ENCODE results near the gene SPNS2. TPM values are rescaled to one million over a fixed set of nuclear protein-coding genes. Genes with fewer than 3 reads are reported as not detected.

The SPNS2 gene
- total RNA-seq, 2 experiments from 2014 or later = 0.33 to 0.53 TPM

DNA sequence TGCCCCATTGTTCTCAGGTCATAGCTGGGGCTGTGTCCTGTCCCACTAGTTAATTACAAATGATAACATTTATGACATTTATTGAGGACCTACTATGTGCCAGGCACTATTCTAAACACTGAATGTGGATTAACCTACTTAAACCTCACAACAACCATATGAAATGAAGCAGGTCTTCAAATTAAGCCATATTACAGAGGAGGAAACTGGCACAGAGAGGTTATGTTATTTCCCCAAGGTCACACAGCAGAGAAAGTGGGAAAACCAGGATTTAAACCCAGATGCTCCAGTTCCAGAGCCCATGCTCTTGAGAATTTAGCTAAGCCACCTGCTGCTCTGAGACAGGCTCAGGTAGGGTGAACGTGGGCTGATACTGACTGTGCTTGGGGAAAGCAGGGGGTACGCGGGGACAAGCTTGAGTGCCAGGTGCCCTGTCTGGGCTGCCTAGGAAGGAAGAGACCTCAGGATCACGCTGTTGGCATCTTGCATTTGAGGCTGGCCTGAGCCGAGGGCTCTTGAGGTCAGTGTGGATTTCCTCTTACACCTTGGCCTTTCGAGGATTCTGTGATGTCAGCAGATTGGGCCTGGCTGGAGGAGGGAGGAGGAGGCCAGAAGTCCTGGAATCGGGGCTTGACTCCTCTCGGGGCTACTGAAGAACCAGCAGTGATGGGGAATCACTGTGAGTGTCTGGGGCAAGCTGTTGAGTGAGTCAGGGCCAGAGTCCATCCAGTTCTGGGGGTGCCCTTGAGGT lies 8.9 kb downstream of the SPNS2 start:
- intact Hi-C loops (cut with DNase I, micrococcal nuclease) = no loop called here
- Mint-ChIP-seq H3K27ac (no peak overlapping the region), H3K27me3 (peaks cover 21% of the 10 kb centered on the region), H3K36me3 (ENCODE audit: low read depth) (no peaks in the 10 kb centered on the region), H3K9me3 (no peaks in the 10 kb centered on the region), H3K4me3 (no peak overlapping the region), H3K4me1 (ENCODE audit: low read depth) (peaks cover 33% of the 10 kb centered on the region)
- TF ChIP-seq, protein P1, sequence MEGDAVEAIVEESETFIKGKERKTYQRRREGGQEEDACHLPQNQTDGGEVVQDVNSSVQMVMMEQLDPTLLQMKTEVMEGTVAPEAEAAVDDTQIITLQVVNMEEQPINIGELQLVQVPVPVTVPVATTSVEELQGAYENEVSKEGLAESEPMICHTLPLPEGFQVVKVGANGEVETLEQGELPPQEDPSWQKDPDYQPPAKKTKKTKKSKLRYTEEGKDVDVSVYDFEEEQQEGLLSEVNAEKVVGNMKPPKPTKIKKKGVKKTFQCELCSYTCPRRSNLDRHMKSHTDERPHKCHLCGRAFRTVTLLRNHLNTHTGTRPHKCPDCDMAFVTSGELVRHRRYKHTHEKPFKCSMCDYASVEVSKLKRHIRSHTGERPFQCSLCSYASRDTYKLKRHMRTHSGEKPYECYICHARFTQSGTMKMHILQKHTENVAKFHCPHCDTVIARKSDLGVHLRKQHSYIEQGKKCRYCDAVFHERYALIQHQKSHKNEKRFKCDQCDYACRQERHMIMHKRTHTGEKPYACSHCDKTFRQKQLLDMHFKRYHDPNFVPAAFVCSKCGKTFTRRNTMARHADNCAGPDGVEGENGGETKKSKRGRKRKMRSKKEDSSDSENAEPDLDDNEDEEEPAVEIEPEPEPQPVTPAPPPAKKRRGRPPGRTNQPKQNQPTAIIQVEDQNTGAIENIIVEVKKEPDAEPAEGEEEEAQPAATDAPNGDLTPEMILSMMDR (IDR thresholded peaks at IDR 0.05) = no peak
- no peak overlapping the region for H3K27ac ChIP-seq (ENCODE audit: low read depth in 1 of 2, low read length in 2 of 2)
- no peak overlapping the region for H3K4me3 ChIP-seq (ENCODE audit: low read length)
- H3K27me3 ChIP-seq (ENCODE audit: control insufficient read depth in 1 of 2, insufficient read depth in 2 of 2, low read length in 2 of 2) = peaks cover 12 to 18% of the 10 kb centered on the region in 2 experiments
- ChIA-PET POLR2A (no interaction called here), CTCF (no interaction called here)
- peaks cover 30% of the 10 kb centered on the region for H3K4me1 ChIP-seq (ENCODE audit: insufficient read depth, low read length)
- no peaks in the 10 kb centered on the region for H3K36me3 ChIP-seq (ENCODE audit: insufficient read depth, low read length)
- H3K9me3 ChIP-seq (ENCODE audit: control insufficient read depth in 1 of 2, insufficient read depth in 1 of 2, low read length in 2 of 2) = no peaks in the 10 kb centered on the region
- no peak for DNase-seq
- ATAC-seq (ENCODE audit: poor library complexity) = no peak

DNA sequence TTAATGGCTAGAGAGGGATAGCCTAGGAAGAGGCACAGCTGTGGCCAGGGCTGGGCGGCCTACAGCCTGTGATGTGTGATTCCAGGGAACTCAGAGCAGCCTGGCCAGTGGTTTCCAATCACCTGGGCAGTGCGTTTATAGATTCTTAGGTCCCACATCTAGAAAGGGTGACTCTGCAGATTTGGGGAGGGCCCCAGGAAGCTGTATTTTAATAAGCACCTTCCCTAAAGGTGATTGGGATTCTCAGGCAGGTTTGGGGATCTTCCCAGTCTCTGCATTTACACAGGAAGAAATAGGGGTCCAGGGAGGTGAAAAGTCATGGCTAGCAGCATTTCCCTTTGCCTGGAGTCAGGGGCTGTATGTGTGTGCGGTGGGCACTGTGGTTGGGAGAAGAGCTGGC lies 9.5 kb downstream of the SPNS2 start:
- ChIA-PET CTCF (no interaction called here), POLR2A (no interaction called here)
- Histone ChIP-seq H3K36me3 (ENCODE audit: insufficient read depth, low read length) (no peaks in the 10 kb centered on the region), H3K27me3 (ENCODE audit: control insufficient read depth in 1 of 2, insufficient read depth in 2 of 2, low read length in 2 of 2) (peaks cover 7 to 11% of the 10 kb centered on the region in 2 experiments), H3K4me1 (ENCODE audit: insufficient read depth, low read length) (peaks cover 30% of the 10 kb centered on the region), H3K9me3 (ENCODE audit: control insufficient read depth in 1 of 2, insufficient read depth in 1 of 2, low read length in 2 of 2) (no peaks in the 10 kb centered on the region), H3K27ac (ENCODE audit: low read depth in 1 of 2, low read length in 2 of 2) (no peak overlapping the region), H3K4me3 (ENCODE audit: low read length) (no peak overlapping the region)
- Mint-ChIP-seq H3K27ac (no peak overlapping the region), H3K36me3 (ENCODE audit: low read depth) (no peaks in the 10 kb centered on the region), H3K9me3 (no peaks in the 10 kb centered on the region), H3K4me1 (ENCODE audit: low read depth) (peaks cover 33% of the 10 kb centered on the region), H3K4me3 (no peak overlapping the region), H3K27me3 (peaks cover 17% of the 10 kb centered on the region)
- TF ChIP-seq, protein P1 (IDR thresholded peaks at IDR 0.05) = no peak
- DNase-seq (no peak), ATAC-seq (ENCODE audit: poor library complexity) (no peak)
- intact Hi-C loops (cut with DNase I, micrococcal nuclease) = no loop called here

DNA sequence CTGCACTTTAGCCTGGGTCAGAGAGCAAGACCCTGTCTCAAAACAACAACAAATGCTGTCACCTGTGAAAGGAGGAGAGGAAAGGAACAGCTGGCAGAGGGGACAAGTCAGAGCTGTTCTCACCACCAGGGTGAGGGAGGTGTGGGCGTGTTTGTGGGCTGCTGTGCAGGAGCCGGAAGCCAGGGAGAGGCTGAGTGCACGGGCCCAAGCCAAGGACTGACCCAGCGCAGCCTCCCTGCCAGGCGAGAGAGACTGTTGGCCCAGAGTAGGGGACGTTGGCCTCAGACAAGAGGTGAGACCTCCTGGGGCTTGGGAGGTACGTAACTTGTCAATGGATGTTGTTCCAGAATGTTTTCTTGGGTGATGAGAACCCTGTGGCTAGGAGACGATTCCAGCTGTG lies 10.7 kb downstream of the SPNS2 start:
- TF ChIP-seq, protein P1 (IDR thresholded peaks at IDR 0.05) = no peak
- no peaks in the 10 kb centered on the region for H3K9me3 Mint-ChIP-seq
- peaks cover 7% of the 10 kb centered on the region for H3K27me3 Mint-ChIP-seq
- intact Hi-C loops (cut with DNase I, micrococcal nuclease) = no loop called here
- Histone ChIP-seq H3K4me3 (ENCODE audit: low read length) (no peak overlapping the region), H3K4me1 (ENCODE audit: insufficient read depth, low read length) (peaks cover 21% of the 10 kb centered on the region), H3K27me3 (ENCODE audit: control insufficient read depth in 1 of 2, insufficient read depth in 2 of 2, low read length in 2 of 2) (no peaks in the 10 kb centered on the region), H3K27ac (ENCODE audit: low read depth in 1 of 2, low read length in 2 of 2) (no peak overlapping the region), H3K9me3 (ENCODE audit: control insufficient read depth in 1 of 2, insufficient read depth in 1 of 2, low read length in 2 of 2) (no peaks in the 10 kb centered on the region), H3K36me3 (ENCODE audit: insufficient read depth, low read length) (no peaks in the 10 kb centered on the region)
- H3K27ac Mint-ChIP-seq = no peak overlapping the region
- ChIA-PET POLR2A (interaction anchor here (1.0 kb wide), 1 partner anchor 12 kb away, joined by 3 read pairs; no protein-coding TSS in a partner anchor), CTCF (interaction anchor here (0.5 kb wide), 1 partner anchor 310 kb away, joined by 3 read pairs; no protein-coding TSS in a partner anchor)
- H3K4me1 Mint-ChIP-seq (ENCODE audit: low read depth) = peaks cover 27% of the 10 kb centered on the region
- no peak overlapping the region for H3K4me3 Mint-ChIP-seq
- ATAC-seq (ENCODE audit: poor library complexity) = peak; percentile 77
- peak in 4 of 14 experiments; percentile 8 to 38 (median 28) for DNase-seq
- H3K36me3 Mint-ChIP-seq (ENCODE audit: low read depth) = no peaks in the 10 kb centered on the region

Measured in CD4-positive, alpha-beta T cell (primary cell).